H1 (cell line): Measurements from ENCODE around the gene COL25A1. TPM values are rescaled to one million over a fixed set of nuclear protein-coding genes. Genes with fewer than 3 reads are reported as not detected.

Experiments
- CTCF ChIA-PET: fragments of 300-600 bp; sonication (Branson Sonifier 250); formaldehyde crosslinking; loops from one replicate; lab custom pipeline; 2021; ENCODE audit not compliant: partially characterized antibody; lab: Charles Lee
- POLR2A ChIA-PET: fragments of 300-600 bp; sonication (Branson Sonifier 250); formaldehyde crosslinking; loops from one replicate; lab custom pipeline; 2021; ENCODE audit warnings: inconsistent platforms; ENCODE audit not compliant: partially characterized antibody; lab: Charles Lee
- DNase-seq, 2 experiments: peaks; one replicate each; pipeline versions ENCODE4 v3.0.0 to v3.0.0-alpha.2; 2010 to 2022; ENCODE audit warnings: low spot score in 2 of 2, low read depth in 1 of 2, mixed read lengths in 1 of 2
- FAIRE-seq: peaks from 2 replicates; lab custom pipeline; 2011; peaks lifted over from hg19 to GRCh38; lab: Jason Lieb, UNC
- H2AFZ ChIP-seq: 2 replicates; pipeline ENCODE4 v1.8.1; 2012; ENCODE audit warnings: low read length, inconsistent platforms
- H2AK5ac ChIP-seq: 2 replicates; pipeline ENCODE4 v1.6.1; 2013; ENCODE audit warnings: low read depth, low read length
- H2BK120ac ChIP-seq: replicated peaks from 2 replicates; pipeline ENCODE3; 2013; ENCODE audit warnings: low read depth, low read length, inconsistent platforms
- H2BK12ac ChIP-seq: 2 replicates; pipeline ENCODE4 v1.6.1; 2013; ENCODE audit warnings: low read depth, low read length
- H2BK15ac ChIP-seq: 2 replicates; pipeline ENCODE4 v1.6.1; 2013; ENCODE audit warnings: low read length
- H2BK20ac ChIP-seq: 2 replicates; pipeline ENCODE4 v1.6.1; 2013; ENCODE audit warnings: low read length
- H2BK5ac ChIP-seq: 2 replicates; pipeline ENCODE4 v1.6.1; 2013; ENCODE audit warnings: low read depth, low read length
- H3K14ac ChIP-seq: 2 replicates; pipeline ENCODE4 v1.6.1; 2013; ENCODE audit warnings: inconsistent platforms; ENCODE audit not compliant: insufficient read length
- H3K18ac ChIP-seq: 2 replicates; pipeline ENCODE4 v1.6.1; 2013; ENCODE audit warnings: low read length; ENCODE audit errors: extremely low read depth
- H3K23ac ChIP-seq: 2 replicates; pipeline ENCODE4 v1.6.1; 2013; ENCODE audit warnings: inconsistent platforms; ENCODE audit not compliant: insufficient read length
- H3K23me2 ChIP-seq: 2 replicates; pipeline ENCODE4 v1.6.1; 2013; ENCODE audit warnings: low read depth, low read length
- H3K27ac ChIP-seq: 2 replicates; pipeline ENCODE4 v1.6.1; 2011; ENCODE audit warnings: low read depth, low read length, inconsistent platforms
- H3K27me3 ChIP-seq, 4 experiments: replicated peaks in 1 of 4; 1 replicate in 1 of 4; 2 replicates in 3 of 4; pipeline versions ENCODE4 v1.6.1 to v1.8.1; 2011 to 2013; ENCODE audit warnings: low read length in 3 of 4, mild to moderate bottlenecking in 3 of 4, inconsistent platforms in 2 of 4, mixed read lengths in 2 of 4, moderate library complexity in 1 of 4; ENCODE audit not compliant: control insufficient read depth in 3 of 4, insufficient read depth in 3 of 4; ENCODE audit errors: extremely low read depth in 1 of 4
- H3K36me3 ChIP-seq, 4 experiments: 2 replicates each; pipeline versions ENCODE4 v1.6.1 to v1.8.1; 2011 to 2013; ENCODE audit warnings: mild to moderate bottlenecking in 4 of 4, low read length in 3 of 4, moderate library complexity in 2 of 4, control low read depth in 1 of 4, inconsistent platforms in 1 of 4; ENCODE audit not compliant: insufficient read depth in 4 of 4, control insufficient read depth in 2 of 4
- H3K4ac ChIP-seq: replicated peaks from 2 replicates; pipeline ENCODE3; 2013; ENCODE audit warnings: low read length, low read depth, mixed read lengths, inconsistent platforms; ENCODE audit not compliant: insufficient read length
- H3K4me1 ChIP-seq, 4 experiments: replicated peaks in 1 of 4; 1 replicate in 1 of 4; 2 replicates in 3 of 4; pipeline versions ENCODE4 v1.6.1 to v1.8.1; 2011 to 2013; ENCODE audit warnings: low read length in 3 of 4, inconsistent platforms in 2 of 4, mixed read lengths in 1 of 4; ENCODE audit not compliant: insufficient read depth in 4 of 4, control insufficient read depth in 3 of 4
- H3K4me2 ChIP-seq, 2 experiments: 2 replicates each; pipeline versions ENCODE4 v1.6.1 to v1.8.1; 2011 to 2013; ENCODE audit warnings: low read depth in 2 of 2, low read length in 2 of 2, control low read depth in 1 of 2, inconsistent platforms in 1 of 2, mild to moderate bottlenecking in 1 of 2; ENCODE audit not compliant: insufficient read depth in 1 of 2
- H3K4me3 ChIP-seq, 4 experiments: fragments of 200-600, 300-600 bp in 1 of 4; sonication (generic), shearing (Covaris generic), sonication (Bioruptor Twin) in 1 of 4; 2 replicates each; pipeline versions ENCODE4 v1.5.1 to v1.8.1; 2011 to 2016; ENCODE audit warnings: low read length in 4 of 4, low read depth in 3 of 4, control low read depth in 2 of 4, inconsistent platforms in 2 of 4, mild to moderate bottlenecking in 2 of 4, mixed read lengths in 1 of 4, moderate library complexity in 1 of 4; ENCODE audit not compliant: insufficient read depth in 2 of 4; ENCODE audit errors: extremely low read depth in 1 of 4
- H3K56ac ChIP-seq: replicated peaks from 2 replicates; pipeline ENCODE3; 2013; ENCODE audit warnings: low read depth, mild to moderate bottlenecking, mixed read lengths, low read length, inconsistent platforms; ENCODE audit not compliant: insufficient read length
- H3K79me1 ChIP-seq: 2 replicates; pipeline ENCODE4 v1.6.1; 2013; ENCODE audit warnings: low read depth, low read length, control low read depth
- H3K79me2 ChIP-seq, 2 experiments: 2 replicates each; pipeline versions ENCODE4 v1.6.1 to v1.8.1; 2012 to 2013; ENCODE audit warnings: low read length in 2 of 2, mild to moderate bottlenecking in 2 of 2, inconsistent platforms in 1 of 2; ENCODE audit not compliant: insufficient read depth in 2 of 2, control insufficient read depth in 1 of 2
- H3K9ac ChIP-seq, 4 experiments: replicated peaks in 1 of 4; 1 replicate in 1 of 4; 2 replicates in 3 of 4; pipeline versions ENCODE4 v1.6.1 to v1.8.1; 2011 to 2013; ENCODE audit warnings: low read depth in 3 of 4, low read length in 3 of 4, control low read depth in 2 of 4, mild to moderate bottlenecking in 2 of 4, moderate library complexity in 2 of 4, inconsistent platforms in 1 of 4; ENCODE audit errors: extremely low read depth in 1 of 4
- H3K9me3 ChIP-seq, 2 experiments: 2 replicates each; pipeline versions ENCODE4 v1.6.1 to v1.8.1; 2012 to 2013; ENCODE audit warnings: mild to moderate bottlenecking in 2 of 2, moderate library complexity in 2 of 2, control low read depth in 1 of 2, inconsistent platforms in 1 of 2, low read depth in 1 of 2, low read length in 1 of 2, mixed read lengths in 1 of 2; ENCODE audit not compliant: insufficient read depth in 2 of 2
- H4K20me1 ChIP-seq, 2 experiments: replicated peaks in 1 of 2; 2 replicates each; pipeline versions ENCODE3 to v1.8.1; 2011 to 2013; ENCODE audit warnings: inconsistent platforms in 2 of 2, low read length in 2 of 2, mild to moderate bottlenecking in 1 of 2; ENCODE audit not compliant: insufficient read depth in 2 of 2, control insufficient read depth in 1 of 2
- H4K5ac ChIP-seq: 2 replicates; pipeline ENCODE4 v1.6.1; 2013; ENCODE audit warnings: low read length, low read depth, mixed read lengths, inconsistent platforms; ENCODE audit not compliant: insufficient read length
- H4K8ac ChIP-seq: 2 replicates; pipeline ENCODE4 v1.8.0; 2013; ENCODE audit warnings: mild to moderate bottlenecking, moderate library complexity, low read length, inconsistent platforms; ENCODE audit not compliant: insufficient read depth; ENCODE audit errors: extremely low read depth
- H4K91ac ChIP-seq: replicated peaks from 2 replicates; pipeline ENCODE3; 2013; ENCODE audit warnings: low read length, mixed read lengths, inconsistent platforms; ENCODE audit not compliant: insufficient read length
- BRCA1 ChIP-seq: IDR thresholded peaks from 2 replicates; pipeline ENCODE4 v1.6.1; 2012; ENCODE audit warnings: low read depth, low read length, improper control_type of control experiment
- CREB1 ChIP-seq: IDR thresholded peaks from 2 replicates; pipeline ENCODE4 v1.6.1; 2012; ENCODE audit warnings: inconsistent platforms
- CTCF ChIP-seq, 3 experiments: IDR thresholded peaks; 1 replicate in 2 of 3; 2 replicates in 1 of 3; pipeline versions ENCODE4 v1.5.1 to v1.6.1; 2011; ENCODE audit warnings: low read length in 3 of 3, mild to moderate bottlenecking in 3 of 3, inconsistent platforms in 2 of 3, low read depth in 1 of 3, moderate library complexity in 1 of 3; ENCODE audit not compliant: insufficient read depth in 1 of 3; ENCODE audit errors: control extremely low read depth in 1 of 3
- EZH2 ChIP-seq: fragments of 200-600 bp; sonication (generic); IDR thresholded peaks from 2 replicates; pipeline ENCODE4 v1.7.1; 2012; ENCODE audit warnings: low read depth, mild to moderate bottlenecking, moderate library complexity, low read length, inconsistent platforms; ENCODE audit not compliant: severe bottlenecking
- GABPA ChIP-seq: IDR thresholded peaks from 2 replicates; pipeline ENCODE4 v1.6.1; 2011; ENCODE audit warnings: mild to moderate bottlenecking, low read length, moderate library complexity, borderline replicate concordance; ENCODE audit not compliant: insufficient read depth
- KDM1A ChIP-seq: fragments of 200-600, 300-600 bp; sonication (generic); IDR thresholded peaks from 2 replicates; pipeline ENCODE4 v1.7.1; 2016; ENCODE audit warnings: mild to moderate bottlenecking, low read length, borderline replicate concordance
- KDM5A ChIP-seq: fragments of 200-600 bp; IDR thresholded peaks from 2 replicates; pipeline ENCODE4 v1.7.1; 2012; ENCODE audit warnings: mild to moderate bottlenecking, low read length, inconsistent platforms, mixed read lengths
- MAX ChIP-seq: IDR thresholded peaks from 2 replicates; pipeline ENCODE4 v1.6.1; 2012; ENCODE audit warnings: inconsistent platforms
- RAD21 ChIP-seq, 2 experiments: IDR thresholded peaks in 1 of 2; conservative IDR thresholded peaks in 1 of 2; 2 replicates each; pipeline ENCODE4 v1.6.1; 2011; ENCODE audit warnings: low read depth in 2 of 2, low read length in 2 of 2, improper control_type of control experiment in 1 of 2, inconsistent platforms in 1 of 2, mild to moderate bottlenecking in 1 of 2, moderate library complexity in 1 of 2
- SIX5 ChIP-seq: IDR thresholded peaks from 2 replicates; pipeline ENCODE4 v1.6.1; 2011; ENCODE audit warnings: mild to moderate bottlenecking, low read depth, low read length
- SP4 ChIP-seq: IDR thresholded peaks from 2 replicates; pipeline ENCODE4 v1.6.1; 2012; ENCODE audit warnings: low read length, inconsistent platforms
- TCF12 ChIP-seq: IDR thresholded peaks from 2 replicates; pipeline ENCODE4 v1.6.1; 2011; ENCODE audit warnings: low read depth, mild to moderate bottlenecking, low read length
- WGBS, 2 experiments: shearing (Covaris generic) in 1 of 2; methylation state at CpG; one replicate each; pipeline versions ENCODE4 v1.1.6 to v1.1.7; 2013 to 2015; ENCODE audit warnings: low lambda C conversion rate in 2 of 2, mixed read lengths in 2 of 2, inconsistent platforms in 1 of 2, low coverage in 1 of 2, missing lambda C conversion rate in 1 of 2; ENCODE audit not compliant: insufficient replicate concordance in 2 of 2, insufficient coverage in 1 of 2, insufficient read length in 1 of 2; ENCODE audit errors: extremely low coverage in 1 of 2, missing lambda C conversion rate in 1 of 2; 5-methylcytosine and 5-hydroxymethylcytosine counted together
- polyA plus RNA-seq, 7 experiments: library from polyadenylated mRNA; depleted of rRNA in 3 of 7; stranded (reverse) in 5 of 7; unstranded in 2 of 7; fragments of >200 nt in 5 of 7; fragments of 200-250 nt in 2 of 7; gene quantifications; 1 replicate in 5 of 7; 2 replicates in 1 of 7; 4 replicates in 1 of 7; pipeline versions ENCODE4 v1.2.1 to v1.2.3, GENCODE V29; 2011 to 2013; ENCODE audit warnings: missing spikeins in 2 of 7, mixed read lengths in 2 of 7
- total RNA-seq: library from RNA; stranded (reverse); fragmentation: NEBNext Ultra II Directional; extraction: Animal tissue kit (Norgen Biotek cat#: 25700); gene quantifications from 2 replicates; pipeline ENCODE4 v1.2.1, GENCODE V29; 2021

The COL25A1 gene
- total and polyA plus RNA-seq, 2 of the 8 experiments (the other 6 are each of a cell fraction or from before 2014, with no cell fraction given): 1.1 to 8.3 TPM

- ChIA-PET CTCF (no interaction called here), POLR2A (no interaction called here)
- H2AFZ ChIP-seq: no peak overlapping the region
- no peak overlapping the region for H4K91ac ChIP-seq
- H3K27me3 ChIP-seq: no peaks in the 10 kb centered on the region
- no peak overlapping the region for H2BK5ac ChIP-seq
- H3K23ac ChIP-seq: no peak overlapping the region
- no peak overlapping the region for H2BK12ac ChIP-seq
- no peak for DNase-seq
- no peak overlapping the region for H2BK120ac ChIP-seq
- H3K4ac ChIP-seq: no peak overlapping the region
- no peak overlapping the region for H3K27ac ChIP-seq
- no peak overlapping the region for H3K4me3 ChIP-seq
- no peak for FAIRE-seq
- no peaks in the 10 kb centered on the region for H3K4me1 ChIP-seq
- no peaks in the 10 kb centered on the region for H3K79me1 ChIP-seq
- H3K14ac ChIP-seq: no peak overlapping the region
- no peak overlapping the region for H3K4me2 ChIP-seq
- H3K56ac ChIP-seq: no peak overlapping the region
- no peaks in the 10 kb centered on the region for H4K20me1 ChIP-seq
- no peak overlapping the region for H2AK5ac ChIP-seq
- no peak overlapping the region for H2BK20ac ChIP-seq
- TF ChIP-seq SIX5 (no peak), CTCF (IDR thresholded peaks at IDR 0.05; ENCODE audit: control extremely low read depth in 1 of 3, insufficient read depth in 1 of 3, low read depth in 1 of 3, low read length in 3 of 3) (no peak), BRCA1 (no peak), CREB1 (no peak), EZH2 (no peak), TCF12 (no peak), MAX (no peak), KDM5A (no peak), KDM1A (no peak), RAD21 (IDR thresholded peaks at IDR 0.05 in 1 of 2, conservative IDR thresholded peaks at IDR 0.05 in 1 of 2; ENCODE audit: low read depth in 2 of 2, low read length in 2 of 2) (no peak), SP4 (no peak), GABPA (no peak)
- H2BK15ac ChIP-seq: no peak overlapping the region
- H4K8ac ChIP-seq: no peak overlapping the region
- no peak overlapping the region for H4K5ac ChIP-seq
- H3K18ac ChIP-seq: no peak overlapping the region
- H3K23me2 ChIP-seq: no peaks in the 10 kb centered on the region
- no peak overlapping the region for H3K9ac ChIP-seq
- H3K36me3 ChIP-seq: no peaks in the 10 kb centered on the region
- H3K79me2 ChIP-seq: no peaks in the 10 kb centered on the region
- 85% methylated on average over 2 of the region's 2 CpGs; no CpG with 5 or more reads in 1 of the 2 experiments for WGBS, 2 experiments
- H3K9me3 ChIP-seq: peaks cover under 1 to 8% of the 10 kb centered on the region in 2 experiments; a peak in 2 of 4 replicates
These were observed 223.3 kb downstream of the COL25A1 start for GRCh38 chr4:109079201-109079600.
